ENCODE measurements around the gene AFF4. TPM values are rescaled to one million over a fixed set of nuclear protein-coding genes. Genes with fewer than 3 reads are reported as not detected.
"Not testable (repeated sequence)": the region's sequence is repeated elsewhere in the genome, so short reads cannot be mapped to it uniquely, and the experiment has no call there.

Gene AFF4
- total RNA-seq, 1 donor from 2014 or later, result 59.1 TPM

GRCh38 chr5:132961887-132962286 lies 1.5 kb downstream of the AFF4 start:
- no peak for DNase-seq (ENCODE audit: low spot score)
- intact Hi-C loops (cut with DNase I), result loop anchor here (5.0 kb wide), 1 partner anchor 135 kb away; no protein-coding TSS in a partner anchor

DNA sequence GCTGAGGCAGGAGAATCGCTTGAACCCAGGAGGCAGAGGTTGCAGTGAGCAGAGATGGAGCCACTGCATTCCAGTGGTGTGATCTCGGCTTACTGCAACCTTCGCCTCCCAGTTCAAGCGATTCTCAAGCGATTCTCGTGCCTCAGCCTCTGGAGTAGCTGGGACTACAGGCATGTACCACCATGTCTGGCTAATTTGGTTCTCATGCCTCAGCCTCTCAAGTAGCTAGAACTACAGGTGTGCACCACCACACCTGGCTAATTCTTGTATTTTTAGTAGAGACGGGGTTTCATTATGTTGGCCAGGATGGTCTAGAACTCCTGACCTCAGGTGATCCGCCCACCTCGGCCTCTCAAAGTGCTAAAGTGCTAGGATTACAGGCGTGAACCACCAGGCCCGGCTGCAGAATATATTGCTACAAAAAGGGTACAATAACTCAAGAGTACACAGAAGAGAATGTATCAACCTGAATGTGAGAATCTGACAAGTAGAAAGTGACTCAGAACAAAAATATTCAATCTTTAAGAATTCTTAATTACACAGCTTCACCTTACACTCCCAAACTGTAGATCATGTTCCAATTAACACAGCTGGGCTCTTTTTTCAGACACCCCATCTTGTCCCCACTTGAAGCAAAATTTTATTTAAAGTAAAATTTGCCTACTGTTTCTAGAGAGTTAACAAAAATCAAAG lies 2.2 kb downstream of the AFF4 start:
- DNase-seq (ENCODE audit: low spot score), result not testable (repeated sequence)
- intact Hi-C loops (cut with DNase I), result loop anchor here (5.0 kb wide), 1 partner anchor 134 kb away; no protein-coding TSS in a partner anchor

DNA sequence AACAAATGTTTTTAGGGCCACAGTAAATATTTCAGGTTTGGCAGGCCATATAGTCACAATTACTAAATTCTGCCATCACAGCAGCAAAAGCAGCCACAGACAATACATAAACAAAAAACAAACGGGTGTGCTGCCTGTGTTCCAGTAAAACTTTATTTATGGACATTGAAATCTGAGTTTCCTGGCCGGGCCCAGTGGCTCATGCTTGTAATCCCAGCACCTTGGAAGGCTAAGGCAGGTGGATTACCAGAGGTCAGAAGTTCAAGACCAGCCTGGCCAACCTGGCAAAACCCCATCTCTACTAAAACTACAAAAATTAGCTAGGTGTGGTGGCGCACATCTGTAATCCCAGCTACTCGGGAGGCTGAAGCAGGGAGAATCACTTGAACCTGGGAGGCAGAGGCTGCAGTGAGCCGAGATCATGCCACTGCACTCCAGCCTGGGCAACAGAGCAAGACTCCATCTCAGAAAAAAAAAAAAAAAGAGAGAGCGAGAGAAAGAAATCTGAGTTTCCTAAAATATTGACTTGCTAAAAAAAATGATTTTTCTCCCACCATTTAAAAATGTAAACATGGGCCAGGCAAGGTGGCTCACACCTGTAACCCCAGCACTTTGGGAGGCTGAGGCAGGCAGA lies 7.2 kb downstream of the AFF4 start:
- DNase-seq (ENCODE audit: low spot score); intact Hi-C loops (cut with DNase I): not testable (repeated sequence)

- intact Hi-C loops (cut with DNase I), result no loop called here
- no peak for DNase-seq (ENCODE audit: low spot score)
Measured at GRCh38 chr5:132953710-132954109, 9.7 kb downstream of the AFF4 start.

DNA sequence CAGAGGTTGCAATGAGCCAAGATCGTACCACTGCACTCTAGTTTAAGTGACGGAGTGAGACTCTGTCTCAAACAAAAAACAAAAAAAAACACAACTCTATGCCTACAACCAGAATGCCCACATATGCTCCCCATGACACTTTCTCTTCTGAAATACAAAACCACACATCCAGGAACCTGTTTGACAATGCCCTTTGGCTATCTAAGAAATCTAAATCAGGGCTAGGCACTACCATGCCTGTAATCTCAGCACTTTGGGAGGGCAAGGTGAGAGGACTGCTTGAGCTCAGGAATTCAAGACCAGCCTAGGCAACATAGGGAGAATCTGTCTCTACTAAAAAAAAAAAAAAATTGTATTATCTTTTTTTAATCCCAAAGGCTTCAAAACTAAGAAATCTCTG lies 10.6 kb downstream of the AFF4 start:
- DNase-seq (ENCODE audit: low spot score), result no peak
- intact Hi-C loops (cut with DNase I), result no loop called here

DNA sequence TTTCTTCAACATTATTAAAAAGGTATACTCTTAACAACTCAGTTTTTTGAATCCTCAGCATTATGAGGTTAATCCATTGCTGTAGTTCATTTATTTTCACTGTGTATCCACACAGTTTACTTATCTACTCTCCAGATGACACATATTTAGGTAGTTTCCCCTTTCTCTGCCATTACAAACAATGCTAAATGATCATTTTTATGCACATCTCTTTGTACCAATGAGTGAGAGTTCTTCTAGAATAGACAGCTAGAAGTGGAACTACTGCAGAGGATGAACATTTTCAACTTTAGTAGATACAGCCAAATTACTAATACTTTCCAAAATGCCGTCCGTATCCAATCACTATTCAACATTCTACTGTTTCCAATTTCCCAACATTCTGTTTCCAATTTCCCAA lies 11.5 kb downstream of the AFF4 start:
- DNase-seq (ENCODE audit: low spot score), result no peak
- intact Hi-C loops (cut with DNase I), result no loop called here

DNA sequence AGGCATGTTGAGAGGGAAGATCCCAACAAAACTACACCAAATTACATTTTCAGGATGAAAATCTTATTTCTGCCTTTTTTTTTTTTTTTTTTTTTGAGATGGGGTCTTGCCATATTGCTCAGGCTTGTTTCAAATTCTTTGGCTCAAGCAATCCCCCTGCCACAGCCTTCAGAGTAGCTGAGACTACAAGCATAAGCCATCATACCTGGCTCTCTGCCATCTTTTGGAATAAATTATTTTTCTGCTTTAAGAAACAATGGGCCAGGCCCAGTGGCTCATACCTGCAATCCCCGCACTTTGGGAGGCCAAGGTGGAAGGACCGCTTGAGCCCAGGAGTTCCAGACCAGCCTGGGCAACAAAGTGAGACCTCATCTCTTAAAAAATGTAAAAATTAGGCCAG lies 14.3 kb downstream of the AFF4 start:
- intact Hi-C loops (cut with DNase I), result no loop called here
- DNase-seq (ENCODE audit: low spot score), result no peak

GRCh38 chr5:132947671-132948070 lies 15.8 kb downstream of the AFF4 start:
- DNase-seq (ENCODE audit: low spot score), result no peak
- intact Hi-C loops (cut with DNase I), result no loop called here

- DNase-seq (ENCODE audit: low spot score); intact Hi-C loops (cut with DNase I): not testable (repeated sequence)
Measured at GRCh38 chr5:132945315-132945714, 18.1 kb downstream of the AFF4 start.

GRCh38 chr5:132943362-132944022 lies 19.9 kb downstream of the AFF4 start:
- DNase-seq (ENCODE audit: low spot score), result no peak
- intact Hi-C loops (cut with DNase I), result no loop called here

- intact Hi-C loops (cut with DNase I), result no loop called here
- DNase-seq (ENCODE audit: low spot score), result no peak
Measured at GRCh38 chr5:132941331-132941730, 22.1 kb downstream of the AFF4 start.

DNA sequence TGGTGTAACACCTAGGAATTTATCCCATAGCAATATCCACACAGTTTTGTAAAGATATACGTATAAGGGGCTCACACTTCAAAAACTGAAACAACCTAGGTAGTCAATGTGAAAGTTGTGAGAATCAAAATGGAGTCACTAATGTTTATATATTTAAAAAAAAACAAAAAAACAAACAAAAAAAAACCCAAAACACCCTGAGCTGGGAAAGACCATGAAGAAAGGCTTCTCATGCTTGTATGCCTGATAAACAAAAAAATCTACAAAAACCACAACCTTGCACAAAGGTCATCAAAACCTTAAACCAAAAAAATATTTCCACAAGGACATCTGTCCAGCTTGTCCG lies 35.4 kb downstream of the AFF4 start:
- DNase-seq (ENCODE audit: low spot score), result no peak
- intact Hi-C loops (cut with DNase I), result no loop called here

- intact Hi-C loops (cut with DNase I), result no loop called here
- DNase-seq (ENCODE audit: low spot score), result no peak
Measured at GRCh38 chr5:132927355-132928061, 35.9 kb downstream of the AFF4 start.

GRCh38 chr5:132926437-132926836 lies 37.0 kb downstream of the AFF4 start:
- DNase-seq (ENCODE audit: low spot score), result no peak
- intact Hi-C loops (cut with DNase I), result no loop called here

GRCh38 chr5:132916086-132916485 lies 47.3 kb downstream of the AFF4 start:
- DNase-seq (ENCODE audit: low spot score), result no peak
- intact Hi-C loops (cut with DNase I), result no loop called here

DNA sequence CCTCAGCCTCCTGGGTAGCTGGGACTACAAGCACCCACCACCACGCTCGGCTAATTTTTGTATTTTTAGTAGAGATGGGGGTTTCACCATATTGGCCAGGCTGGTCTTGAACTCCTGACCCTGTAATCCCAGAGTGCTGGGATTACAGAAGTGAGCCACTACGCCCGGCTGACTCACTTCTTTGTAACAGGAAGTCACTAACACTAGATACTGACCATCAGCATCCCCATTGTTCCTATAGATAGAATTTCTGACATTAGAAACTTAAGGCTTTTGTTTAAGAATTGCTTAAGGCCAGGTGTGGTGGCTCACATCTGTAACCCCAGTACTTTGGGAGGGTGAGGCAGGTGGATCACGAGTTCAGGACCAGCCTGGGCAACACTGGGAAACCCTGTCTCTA lies 47.8 kb downstream of the AFF4 start:
- intact Hi-C loops (cut with DNase I), result no loop called here
- DNase-seq (ENCODE audit: low spot score), result no peak

GRCh38 chr5:132909702-132910101 lies 53.7 kb downstream of the AFF4 start:
- no peak for DNase-seq (ENCODE audit: low spot score)
- intact Hi-C loops (cut with DNase I), result no loop called here

- no peak for DNase-seq (ENCODE audit: low spot score)
- intact Hi-C loops (cut with DNase I), result no loop called here
Measured at GRCh38 chr5:132907161-132907560, 56.3 kb downstream of the AFF4 start.

DNA sequence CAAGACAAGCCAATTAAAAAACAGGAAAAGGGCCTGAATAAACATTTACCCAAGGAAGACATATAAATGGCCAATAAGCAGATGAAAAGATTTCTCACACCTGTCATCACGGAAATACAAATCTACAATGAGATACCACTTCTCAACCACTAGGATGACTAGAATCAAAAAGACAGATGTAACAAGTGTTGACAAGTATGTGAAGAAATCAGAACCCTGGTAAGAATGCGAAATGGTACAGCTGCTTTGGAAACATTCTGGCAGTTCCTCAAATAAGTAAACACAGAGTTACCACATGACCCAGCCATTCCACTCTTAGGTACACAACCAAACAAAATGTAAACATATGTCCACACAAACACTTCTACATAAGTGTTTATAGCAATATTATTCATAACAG lies 57.5 kb downstream of the AFF4 start:
- no peak for DNase-seq (ENCODE audit: low spot score)
- intact Hi-C loops (cut with DNase I), result no loop called here

- no peak for DNase-seq (ENCODE audit: low spot score)
- intact Hi-C loops (cut with DNase I), result no loop called here
Measured at GRCh38 chr5:132901730-132902129, 61.7 kb downstream of the AFF4 start.
